Measurements from ENCODE around the gene SHC2.

SHC2 gene

GRCh38 chr19:469833-470232 is 9.0 kb upstream of the SHC2 start:
- DNase-seq, result no peak
- TF ChIP-seq POLR2A (IDR thresholded peaks at IDR 0.05; ENCODE audit: low read length), result no peak
- TF ChIP-seq GATA1 (IDR thresholded peaks at IDR 0.05; ENCODE audit: low read depth, low read length), result no peak

GRCh38 chr19:468587-469256 is 7.9 kb upstream of the SHC2 start:
- no peak for DNase-seq
- no peak for TF ChIP-seq POLR2A (IDR thresholded peaks at IDR 0.05; ENCODE audit: low read length)
- no peak for TF ChIP-seq GATA1 (IDR thresholded peaks at IDR 0.05; ENCODE audit: low read depth, low read length)

- no peak for DNase-seq
- TF ChIP-seq POLR2A (IDR thresholded peaks at IDR 0.05; ENCODE audit: low read length), result no peak
- no peak for TF ChIP-seq GATA1 (IDR thresholded peaks at IDR 0.05; ENCODE audit: low read depth, low read length)
These were observed 6.7 kb upstream of the SHC2 start for GRCh38 chr19:467554-467953.

- DNase-seq, result no peak
- TF ChIP-seq GATA1 (IDR thresholded peaks at IDR 0.05; ENCODE audit: low read depth, low read length), result no peak
- TF ChIP-seq POLR2A (IDR thresholded peaks at IDR 0.05; ENCODE audit: low read length), result no peak
These were observed 4.4 kb upstream of the SHC2 start for GRCh38 chr19:465056-465816.

- TF ChIP-seq POLR2A (IDR thresholded peaks at IDR 0.05; ENCODE audit: low read length) (no peak), GATA1 (IDR thresholded peaks at IDR 0.05; ENCODE audit: low read depth, low read length) (no peak)
These were observed 3.3 kb upstream of the SHC2 start for GRCh38 chr19:464208-464545.

GRCh38 chr19:463483-464207 is 2.8 kb upstream of the SHC2 start:
- DNase-seq, result no peak
- TF ChIP-seq GATA1 (IDR thresholded peaks at IDR 0.05; ENCODE audit: low read depth, low read length) (no peak), POLR2A (IDR thresholded peaks at IDR 0.05; ENCODE audit: low read length) (no peak)

More at GRCh38 chr19:464208-464545, 3.3 kb upstream of the SHC2 start:
- DNase-seq, result no peak

GRCh38 chr19:461721-462551 is 1.1 kb upstream of the SHC2 start:
- peak in 1 of 2 experiments; percentile 15 for DNase-seq
- TF ChIP-seq GATA1 (IDR thresholded peaks at IDR 0.05; ENCODE audit: low read depth, low read length) (no peak), POLR2A (IDR thresholded peaks at IDR 0.05; ENCODE audit: low read length) (no peak)

- TF ChIP-seq GATA1 (IDR thresholded peaks at IDR 0.05; ENCODE audit: low read depth, low read length), result no peak
- no peak for TF ChIP-seq POLR2A (IDR thresholded peaks at IDR 0.05; ENCODE audit: low read length)
- peak in 1 of 2 experiments; percentile 17 for DNase-seq
These were observed 915 bp downstream of the SHC2 start for GRCh38 chr19:459724-460511.

- no peak for DNase-seq
- TF ChIP-seq POLR2A (IDR thresholded peaks at IDR 0.05; ENCODE audit: low read length) (no peak), GATA1 (IDR thresholded peaks at IDR 0.05; ENCODE audit: low read depth, low read length) (no peak)
These were observed 2.5 kb downstream of the SHC2 start for GRCh38 chr19:458091-459042.

GRCh38 chr19:457636-458035 is 3.2 kb downstream of the SHC2 start:
- TF ChIP-seq POLR2A (IDR thresholded peaks at IDR 0.05; ENCODE audit: low read length) (no peak), GATA1 (IDR thresholded peaks at IDR 0.05; ENCODE audit: low read depth, low read length) (no peak)
- no peak for DNase-seq

GRCh38 chr19:456547-457110 is 4.2 kb downstream of the SHC2 start:
- DNase-seq, result no peak
- TF ChIP-seq GATA1 (IDR thresholded peaks at IDR 0.05; ENCODE audit: low read depth, low read length), result no peak
- TF ChIP-seq POLR2A (IDR thresholded peaks at IDR 0.05; ENCODE audit: low read length), result no peak
